K562 (cell line): ENCODE results near the gene PPL. TPM values are rescaled to one million over a fixed set of nuclear protein-coding genes. Genes with fewer than 3 reads are reported as not detected.

Experiments used
- ATF7 ChIP-seq: fragments of 450-650 bp; IDR thresholded peaks from 2 replicates; pipeline ENCODE4 v1.7.1; 2014; ENCODE audit warnings: mild to moderate bottlenecking, moderate library complexity
- HOMEZ ChIP-seq: fragments of 250-450 bp; sonication (Bioruptor Pico); IDR thresholded peaks from 2 replicates; pipeline ENCODE4 v1.4.0; 2020; ENCODE audit warnings: mild to moderate bottlenecking, moderate library complexity
- MLX ChIP-seq, 2 experiments: fragments of 450-650 bp in 1 of 2; sonication (generic) in 1 of 2; formaldehyde crosslinking; conservative IDR thresholded peaks; 2 replicates each; pipeline versions ENCODE4 v1.4.0 to v1.8.1; 2020 to 2022; ENCODE audit warnings: mild to moderate bottlenecking in 1 of 2, missing genetic modification reagents in 1 of 2
- PYGO2 ChIP-seq: fragments of 450-650 bp; IDR thresholded peaks from 2 replicates; pipeline ENCODE4 v1.6.1; 2016; ENCODE audit warnings: mild to moderate bottlenecking, missing genetic modification characterization, moderate library complexity, missing compliant biosample characterization
- RHOXF2B ChIP-seq: fragments of 250-450 bp; sonication (Bioruptor Pico); conservative IDR thresholded peaks from 2 replicates; pipeline ENCODE4 v1.5.1; 2021
- SREBF1 ChIP-seq: fragments of 150-350 bp; IDR thresholded peaks from 2 replicates; pipeline ENCODE4 v1.6.1; 2014; ENCODE audit warnings: antibody characterized with exemption, low read depth, low read length, borderline replicate concordance
- ZFX ChIP-seq: sonication (generic); formaldehyde crosslinking; IDR thresholded peaks from 2 replicates; pipeline ENCODE4 v1.8.0; 2022; ENCODE audit warnings: mild to moderate bottlenecking, missing genetic modification reagents, moderate library complexity
- ZNF121 ChIP-seq: sonication (generic); formaldehyde crosslinking; conservative IDR thresholded peaks from 2 replicates; pipeline ENCODE4 v1.8.0; 2022; ENCODE audit warnings: missing genetic modification reagents
- ZSCAN29 ChIP-seq: fragments of 450-650 bp; IDR thresholded peaks from 2 replicates; pipeline ENCODE4 v1.6.1; 2017
- polyA plus RNA-seq, 8 experiments: library from polyadenylated mRNA; depleted of rRNA in 4 of 8; stranded (reverse) in 5 of 8; unstranded in 3 of 8; fragments of >200 nt; fragmentation: Nextera tagmentation in 2 of 8; fragmentation: Illumina TruSeq in 1 of 8; extraction: Ambion mirVana in 2 of 8; extraction: Trizol in 1 of 8; gene quantifications; 2 replicates each; pipeline versions ENCODE4 v1.2.1 to v1.2.3, GENCODE V29; 2011 to 2014; ENCODE audit warnings: inconsistent platforms in 1 of 8, missing spikeins in 1 of 8
- total RNA-seq, 7 experiments: library from RNA; depleted of rRNA in 6 of 7; stranded (reverse); fragments of >200 nt in 6 of 7; fragmentation: Illumina TruSeq in 2 of 7; extraction: Trizol in 2 of 7; gene quantifications; 2 replicates each; pipeline versions ENCODE4 v1.2.1 to v1.2.3, GENCODE V29; 2011 to 2021; ENCODE audit warnings: low replicate concordance in 1 of 7

PPL gene
- total and polyA plus RNA-seq, 9 of the 15 experiments (the other 6 are each of a cell fraction or from before 2014, with no cell fraction given): 0.01 to 0.15 (median 0.07) TPM; not detected in 3

- TF ChIP-seq HOMEZ (CRISPR knock-in tag) (no peak), ZSCAN29 (no peak), SREBF1 (no peak), ATF7 (no peak), PYGO2 (tag) (no peak), ZNF121 (CRISPR knock-in tag) (peak; percentile 71), ZFX (no peak), RHOXF2B (no peak), MLX (CRISPR knock-in tag; conservative IDR thresholded peaks at IDR 0.05) (no peak)
These were observed 8.9 kb upstream of the PPL start (continued) for GRCh38 chr16:4945560-4946502.
